Right renal cortex interstitium (tissue), 3 donors: Measurements from ENCODE around the gene RAPGEF4. TPM values are rescaled to one million over a fixed set of nuclear protein-coding genes. Genes with fewer than 3 reads are reported as not detected.
"Not testable (repeated sequence)": the region's sequence is repeated elsewhere in the genome, so short reads cannot be mapped to it uniquely, and the experiment has no call there.

Source experiments
- DNase-seq, 3 donors: peaks; one replicate each; pipeline ENCODE4 v3.0.0-alpha.2; 2013; ENCODE audit warnings: low read depth in 3 of 3, low spot score in 2 of 3
- polyA plus RNA-seq, 3 donors: library from polyadenylated mRNA; unstranded; fragments of 120-200 nt; gene quantifications; one replicate each; pipeline ENCODE4 v1.2.1, GENCODE V29; 2013; ENCODE audit not compliant: insufficient read length in 3 of 3

Gene RAPGEF4
- polyA plus RNA-seq, 3 donors = 11.0 to 11.2 (median 11.2) TPM

DNA sequence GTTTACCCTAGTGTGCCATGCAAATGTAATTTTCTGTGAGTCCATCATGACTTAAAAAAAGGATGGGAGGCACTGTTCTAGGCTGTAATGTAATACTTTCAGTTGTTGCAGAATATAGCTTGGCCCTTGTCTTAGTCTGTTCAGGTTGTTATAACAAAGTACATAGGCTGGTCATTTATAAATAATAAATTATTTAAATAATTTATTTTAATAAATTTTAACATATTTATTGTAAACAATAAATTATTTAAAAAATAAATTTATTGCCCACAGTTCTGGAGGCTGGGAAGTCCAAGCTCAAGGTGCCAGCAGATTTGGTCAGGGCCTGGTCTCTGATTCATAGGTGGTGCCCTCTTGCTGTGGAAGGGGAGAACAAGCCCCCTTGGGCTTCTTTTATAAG, 35.2 kb downstream of the RAPGEF4 start:
- no peak for DNase-seq

DNA sequence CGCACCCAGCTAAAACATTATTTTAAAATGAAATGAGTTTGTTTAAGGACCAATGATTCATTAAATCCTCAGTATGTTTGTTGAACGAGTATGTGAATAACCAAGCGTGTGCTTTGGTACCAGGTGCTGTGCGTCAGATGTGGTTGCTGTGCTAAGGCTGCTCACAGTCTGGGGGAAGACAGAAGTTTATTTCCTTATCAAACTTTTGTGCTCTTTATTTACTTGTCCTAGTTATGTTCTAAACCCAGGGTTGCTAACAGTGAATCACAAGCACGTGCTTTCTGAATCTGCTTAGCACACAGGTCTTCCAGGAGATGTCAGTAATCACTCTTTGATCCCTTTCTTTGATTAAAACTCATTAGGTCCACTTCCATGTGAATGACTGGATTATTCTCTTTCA, 37.0 kb downstream of the RAPGEF4 start:
- DNase-seq = no peak

DNA sequence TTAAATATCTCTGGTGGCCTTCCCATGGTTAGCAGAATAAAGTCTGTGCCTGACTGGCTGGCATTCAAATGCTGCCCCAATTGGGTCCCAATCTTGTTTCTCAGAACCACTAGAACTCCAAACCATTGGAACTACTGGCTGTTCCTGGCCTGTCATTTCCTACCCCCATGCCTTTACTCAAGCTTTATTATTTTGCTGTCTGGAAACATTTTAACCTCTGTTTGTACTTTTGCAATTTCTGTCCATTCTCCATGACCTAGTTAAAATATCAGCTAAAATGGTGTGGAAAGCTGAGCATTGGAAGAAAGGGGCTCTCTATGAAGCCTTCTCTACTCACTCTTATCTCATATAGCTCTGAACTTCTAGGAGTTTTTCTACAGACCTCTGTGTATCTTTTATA, 38.7 kb downstream of the RAPGEF4 start:
- no peak for DNase-seq

DNA sequence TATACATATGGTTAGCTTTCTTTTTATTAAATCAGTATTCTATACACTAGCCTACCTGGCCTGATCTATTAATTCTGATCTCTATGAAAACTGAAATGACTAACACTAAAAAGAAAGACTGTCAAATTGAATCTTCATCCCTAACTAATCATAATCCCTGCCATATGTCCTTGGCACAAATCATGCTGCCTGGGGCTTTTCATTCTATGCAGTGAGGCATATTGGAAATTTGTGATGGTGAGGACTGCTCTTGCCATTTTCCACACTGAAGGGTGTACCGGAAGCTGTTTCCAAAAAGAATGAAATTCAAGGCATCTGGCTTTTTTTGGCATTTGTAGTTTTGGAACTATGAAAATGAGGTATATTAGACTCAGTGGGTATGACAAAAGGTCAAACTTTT, 39.7 kb downstream of the RAPGEF4 start:
- DNase-seq = no peak

DNA sequence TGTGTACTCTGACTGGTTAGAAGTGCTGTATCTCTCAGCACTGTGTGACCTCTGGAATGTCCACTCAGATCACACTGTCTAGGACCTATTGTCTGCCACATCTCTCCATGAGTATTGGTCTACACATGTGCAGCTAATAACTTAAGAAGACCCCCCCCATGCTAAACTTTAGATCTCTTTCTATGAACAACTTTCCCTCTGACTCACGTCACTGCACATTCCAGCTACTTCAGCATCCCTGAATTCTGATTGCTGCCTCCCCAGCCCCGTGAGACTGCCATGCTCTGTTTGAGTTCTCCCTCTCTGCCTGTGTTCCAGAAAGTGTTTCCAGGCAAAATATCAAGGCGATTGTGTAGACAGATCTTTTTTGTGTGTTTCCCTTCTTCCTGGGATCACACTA, 41.8 kb downstream of the RAPGEF4 start:
- no peak for DNase-seq

DNA sequence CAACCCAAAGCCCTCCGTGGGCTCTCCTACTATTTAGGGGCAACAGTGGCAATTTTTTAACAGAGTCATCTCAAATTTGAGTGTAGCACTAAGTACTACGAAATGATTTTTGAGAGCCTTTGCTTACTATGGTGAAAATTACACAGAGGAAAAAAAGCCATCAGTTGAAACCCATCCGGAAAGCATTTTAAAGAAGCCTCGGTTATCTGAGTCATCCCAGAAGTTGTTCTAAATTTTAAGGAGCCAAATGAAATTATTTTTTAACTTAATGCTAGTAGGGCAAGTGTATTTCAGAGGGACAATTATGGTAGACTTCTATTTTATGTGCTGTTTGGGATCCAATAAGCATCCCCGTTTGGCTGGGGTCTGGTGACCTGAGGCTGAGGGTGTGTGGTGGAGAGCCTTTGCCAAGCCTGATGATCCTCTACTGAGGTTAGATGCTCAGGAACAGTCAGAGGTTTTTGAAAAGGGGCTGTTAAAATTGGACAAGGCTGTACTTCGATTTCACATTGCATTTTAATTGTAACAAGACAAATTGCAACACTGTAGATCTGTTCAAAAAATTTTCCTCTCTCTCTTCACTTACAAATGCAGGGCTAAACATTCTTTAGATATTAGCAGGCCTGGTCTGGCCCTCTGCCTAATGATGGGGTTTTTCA, 47.0 kb downstream of the RAPGEF4 start:
- DNase-seq = no peak

DNA sequence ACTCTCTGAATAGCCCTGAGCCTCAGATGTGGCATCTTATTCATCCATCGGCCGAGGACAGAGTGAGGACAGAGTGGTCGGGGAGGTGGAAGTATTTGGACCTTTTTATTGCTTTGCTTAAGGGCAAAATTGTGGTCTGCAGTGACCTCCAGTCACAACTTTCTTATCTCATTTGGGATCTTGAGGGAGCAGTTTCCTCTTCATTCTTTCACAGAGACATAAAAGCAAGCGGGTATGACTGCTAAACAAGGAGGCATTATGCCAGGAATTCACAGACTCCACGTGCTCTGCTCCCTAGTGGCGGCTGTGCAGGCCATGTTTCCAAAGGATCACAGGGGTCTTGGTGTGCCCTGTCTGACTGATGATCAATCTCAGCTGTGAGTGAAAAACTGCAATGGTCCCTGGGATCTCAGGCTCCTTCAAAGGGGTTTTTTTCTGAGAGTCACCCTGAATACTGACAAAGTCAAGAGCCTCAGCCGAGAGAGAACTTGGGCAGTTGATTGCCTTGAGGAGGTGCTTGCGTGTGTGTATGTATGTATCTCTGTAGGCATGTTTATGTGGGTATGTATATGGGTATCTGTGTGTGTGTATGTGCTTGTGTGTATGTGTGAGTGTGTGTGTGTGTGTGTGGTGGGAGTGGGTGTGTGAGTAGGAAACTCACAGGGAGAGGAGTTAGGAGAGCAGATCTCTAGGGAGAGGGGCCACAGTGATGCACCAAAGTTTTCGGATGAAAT, 47.7 kb downstream of the RAPGEF4 start:
- DNase-seq = peak in 1 of 3 donors; percentile 8

DNA sequence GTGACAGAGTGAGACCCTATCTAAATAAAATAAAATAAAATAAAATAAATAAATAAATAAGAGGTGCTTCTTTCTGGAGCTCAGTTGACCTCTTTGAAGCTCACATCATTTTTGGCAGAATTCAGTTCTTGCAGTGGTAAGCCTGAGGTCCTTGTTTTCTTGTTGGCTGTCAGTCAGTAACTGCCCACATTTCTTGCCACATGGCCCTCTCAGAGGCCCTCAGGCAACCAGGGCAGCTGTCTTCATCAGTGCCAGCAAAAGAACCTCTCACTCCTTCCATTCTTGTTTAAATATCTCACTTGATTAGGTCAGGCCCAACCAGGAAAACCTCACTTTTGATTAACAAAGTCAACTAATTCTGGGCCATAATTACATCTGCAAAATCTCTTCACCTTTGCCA, 53.2 kb downstream of the RAPGEF4 start:
- DNase-seq = no peak

DNA sequence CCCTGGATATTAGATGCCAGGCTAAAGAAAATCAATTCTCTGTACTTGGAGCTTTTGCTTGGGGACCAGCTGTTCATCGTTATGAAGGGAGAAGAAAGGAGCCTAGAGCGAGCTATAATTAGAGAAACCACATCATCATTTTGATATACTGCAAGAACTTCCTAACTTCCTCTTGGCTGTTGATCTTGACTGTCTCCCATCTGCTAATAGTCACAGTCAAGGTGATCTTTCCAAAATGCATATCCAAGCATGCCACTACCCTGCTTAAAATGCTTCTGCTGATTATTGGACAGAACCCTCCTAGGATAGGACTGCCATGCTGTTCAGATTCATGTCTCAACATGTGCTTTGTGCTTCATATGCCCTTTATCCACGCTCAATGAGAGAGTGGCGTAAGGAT, 54.8 kb downstream of the RAPGEF4 start:
- no peak for DNase-seq

DNA sequence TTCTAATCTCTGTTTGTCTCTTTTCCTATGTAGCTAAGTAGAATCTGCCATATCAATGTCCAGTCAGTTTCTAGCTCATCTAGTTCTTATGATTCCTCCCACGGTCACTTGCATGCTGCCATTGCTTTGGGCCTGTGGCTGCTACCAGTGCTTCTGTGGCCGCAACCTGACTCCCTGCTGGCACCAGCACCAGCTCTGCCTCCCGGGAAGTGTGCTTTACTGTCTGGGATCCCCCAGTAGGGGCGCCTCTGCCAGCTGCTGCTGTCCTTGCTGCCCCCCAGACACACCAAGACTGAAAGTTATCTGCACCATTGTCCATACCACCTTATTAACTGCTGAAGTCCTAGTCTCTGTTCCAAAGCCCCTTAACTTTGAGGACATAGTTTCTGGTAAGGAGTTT, 56.3 kb downstream of the RAPGEF4 start:
- DNase-seq = no peak

DNA sequence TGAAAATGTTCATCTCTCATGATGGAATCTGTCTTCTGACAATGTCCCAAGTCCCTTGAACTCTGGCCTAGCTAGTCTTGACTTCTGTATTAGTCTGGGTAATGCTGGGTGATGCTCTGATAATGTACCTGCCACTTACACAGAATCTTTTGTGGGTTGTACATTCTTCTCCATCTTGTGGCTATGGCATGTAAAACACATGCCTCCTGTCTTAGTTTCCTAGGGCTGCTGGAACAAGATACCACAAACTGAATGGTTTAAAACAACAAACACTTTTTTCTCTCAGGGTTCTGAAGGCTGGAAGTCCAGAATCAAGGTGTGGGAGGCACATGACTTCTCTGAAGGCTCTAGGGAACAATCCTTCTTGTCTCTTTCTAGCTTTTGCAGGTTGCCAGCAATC, 57.1 kb downstream of the RAPGEF4 start:
- DNase-seq = no peak

DNA sequence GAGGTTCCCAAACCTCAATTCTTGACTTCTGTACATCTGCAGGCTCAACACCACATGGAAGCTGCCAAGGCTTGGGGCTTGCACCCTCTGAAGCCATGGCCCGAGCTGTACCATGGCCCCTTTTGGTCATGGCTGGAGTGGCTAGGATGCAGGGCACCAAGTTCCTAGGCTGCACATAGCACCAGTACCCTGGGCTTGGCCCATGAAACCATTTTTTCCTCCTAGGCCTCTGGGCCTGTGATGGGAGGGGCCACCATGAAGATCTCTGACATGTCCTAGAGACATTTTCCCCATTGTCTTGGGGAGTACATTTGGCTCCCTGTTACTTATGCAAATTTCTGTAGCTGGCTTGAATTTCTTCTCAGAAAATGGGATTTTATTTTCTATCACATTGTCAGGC, 67.7 kb downstream of the RAPGEF4 start:
- DNase-seq = not testable (repeated sequence)

DNA sequence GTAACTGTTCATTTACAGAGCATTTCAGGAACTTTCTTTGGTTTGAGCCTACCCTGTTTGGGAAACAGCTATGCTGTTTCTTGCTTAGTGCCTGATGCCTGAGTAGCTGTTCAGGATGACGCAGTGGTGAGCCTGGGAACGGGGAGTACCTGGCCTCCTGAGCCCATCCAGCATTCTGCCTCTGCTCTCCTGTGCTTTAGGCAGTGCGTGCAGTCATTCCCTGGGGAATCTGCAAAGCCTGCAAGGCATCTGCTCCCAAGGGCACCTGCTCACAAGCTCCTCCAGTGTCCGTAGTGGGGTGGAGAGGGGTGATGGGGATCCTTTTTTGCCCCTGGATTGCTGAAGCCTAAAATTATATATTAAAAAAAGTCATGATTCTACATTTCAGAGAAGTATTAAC, 68.8 kb downstream of the RAPGEF4 start:
- no peak for DNase-seq

DNA sequence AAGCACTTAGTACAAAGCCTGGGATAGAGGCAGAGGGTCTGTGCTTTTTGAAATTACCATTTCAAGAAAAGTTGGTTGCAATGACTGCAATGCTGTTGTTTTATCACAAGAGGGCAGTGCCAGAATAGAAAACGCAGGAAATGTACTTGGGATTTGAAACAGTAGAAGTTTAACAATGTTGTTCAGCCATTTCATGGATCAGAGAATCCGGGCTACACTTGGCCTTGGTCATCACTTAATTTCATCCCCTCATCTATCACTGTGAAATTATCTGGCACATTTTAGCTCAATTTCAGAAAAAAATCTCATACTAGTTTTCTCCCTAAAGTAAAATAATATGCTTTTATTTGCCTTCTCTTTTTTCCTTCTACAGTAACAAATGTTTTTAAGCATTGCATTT, 70.8 kb downstream of the RAPGEF4 start:
- DNase-seq = peak in 2 of 3 donors; percentile 48 to 52

DNA sequence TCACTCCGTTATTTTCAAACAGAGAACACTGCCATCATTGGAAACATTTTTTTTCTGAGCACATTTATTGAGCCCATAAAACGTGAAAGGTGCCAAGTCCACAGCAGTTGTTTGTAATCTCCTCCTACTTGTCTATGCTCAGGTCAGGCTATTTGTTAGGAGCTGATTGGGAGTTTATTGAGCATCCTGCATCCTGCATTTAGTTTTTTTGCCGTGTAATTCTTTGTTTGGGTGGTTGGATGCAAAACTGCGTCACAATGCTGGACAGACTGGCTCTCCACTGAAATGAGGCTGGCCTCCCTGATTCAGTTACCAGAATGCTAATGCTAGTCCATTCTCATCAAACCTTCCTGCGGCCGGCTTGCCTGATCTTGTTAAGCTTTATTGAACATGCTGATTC, 71.4 kb downstream of the RAPGEF4 start:
- no peak for DNase-seq

DNA sequence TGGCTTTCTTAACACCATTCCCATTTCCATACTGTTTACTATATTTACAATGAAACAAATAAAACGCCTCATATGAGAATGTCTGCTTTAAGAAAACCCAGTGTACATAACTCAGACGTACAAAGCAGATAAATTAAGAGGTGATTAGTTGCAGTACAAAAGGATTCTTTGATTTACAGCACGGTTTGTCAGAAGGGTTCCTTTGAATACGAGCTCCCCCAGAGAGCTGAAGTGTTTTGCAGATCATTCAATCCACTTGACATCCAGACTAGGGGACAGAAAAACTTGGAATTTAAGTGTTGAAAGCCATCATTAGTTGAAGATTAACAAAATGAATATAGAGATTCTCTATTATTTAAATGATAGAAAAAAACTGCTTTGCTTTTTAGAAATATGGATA, 72.5 kb downstream of the RAPGEF4 start:
- no peak for DNase-seq

DNA sequence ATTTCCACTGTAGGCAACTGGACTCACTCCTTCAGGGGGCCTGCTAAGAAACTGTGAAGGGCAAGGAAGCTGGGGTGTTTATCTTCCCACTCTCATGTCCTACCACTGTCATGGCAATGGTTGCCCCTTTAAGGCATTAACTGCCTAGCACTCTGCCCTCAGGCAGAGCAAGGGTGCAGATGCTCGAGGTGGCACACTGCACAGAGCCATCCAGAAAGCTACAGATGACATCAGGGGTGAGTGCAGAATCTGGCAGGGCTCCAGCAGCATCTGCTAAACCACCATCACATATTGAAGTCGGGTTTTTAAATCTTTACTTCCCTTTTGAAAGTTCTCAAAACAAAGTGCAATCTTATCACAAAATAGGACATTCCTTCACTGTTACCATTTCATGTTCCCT, 75.4 kb downstream of the RAPGEF4 start:
- no peak for DNase-seq

DNA sequence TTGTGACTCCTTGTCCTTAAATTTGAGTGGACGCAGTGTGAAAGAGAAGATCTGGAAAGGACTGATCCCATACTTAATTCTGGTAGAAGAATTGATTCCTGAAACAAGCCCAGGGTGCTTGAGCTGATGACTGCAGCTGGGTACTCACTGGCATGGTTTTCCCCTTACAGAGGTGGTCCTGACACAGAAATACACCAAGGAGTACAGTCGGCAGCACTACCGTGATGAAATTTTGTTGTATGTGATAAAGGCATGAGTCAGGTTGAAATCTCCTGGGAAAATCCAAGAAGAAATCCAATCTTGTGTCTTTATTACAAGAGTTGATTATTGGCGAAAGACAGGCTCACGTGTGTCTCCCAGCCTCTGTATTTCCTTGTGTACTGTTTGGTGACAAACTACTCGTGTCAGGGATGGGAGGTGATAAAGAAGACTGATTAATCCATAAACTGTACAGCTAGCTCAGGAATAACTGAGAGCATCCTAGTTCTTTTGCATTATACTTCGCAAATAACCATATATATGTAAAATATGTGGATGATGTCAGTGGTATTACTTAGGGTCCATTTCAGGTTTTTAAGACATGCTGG, 76.6 kb downstream of the RAPGEF4 start:
- DNase-seq = no peak

DNA sequence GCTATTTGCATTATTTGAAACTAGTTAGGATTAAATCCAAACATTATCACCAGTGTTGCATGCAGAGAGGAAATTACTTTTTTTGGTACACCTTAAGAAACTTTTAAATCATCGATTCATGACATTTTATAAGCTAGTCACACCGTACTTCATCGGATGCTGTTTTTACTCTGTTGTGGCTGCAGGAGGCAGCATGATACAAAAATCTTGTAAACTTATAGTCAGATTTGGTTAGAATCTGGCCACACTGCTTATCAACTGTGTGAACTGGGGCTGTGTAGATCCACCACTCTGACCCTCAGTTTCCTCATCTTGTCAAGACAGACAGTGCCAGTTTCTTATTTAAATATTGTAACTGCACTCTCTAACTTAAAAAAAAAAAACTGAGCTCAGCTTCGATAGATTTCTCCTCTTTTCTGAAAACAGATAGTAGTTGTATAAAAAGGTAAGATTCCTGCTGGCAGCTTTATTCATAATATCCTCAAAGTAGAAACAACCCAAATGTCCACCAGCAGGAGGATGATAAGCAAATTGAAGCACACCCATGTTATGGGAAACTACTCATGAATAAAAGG, 77.8 kb downstream of the RAPGEF4 start:
- DNase-seq = no peak

DNA sequence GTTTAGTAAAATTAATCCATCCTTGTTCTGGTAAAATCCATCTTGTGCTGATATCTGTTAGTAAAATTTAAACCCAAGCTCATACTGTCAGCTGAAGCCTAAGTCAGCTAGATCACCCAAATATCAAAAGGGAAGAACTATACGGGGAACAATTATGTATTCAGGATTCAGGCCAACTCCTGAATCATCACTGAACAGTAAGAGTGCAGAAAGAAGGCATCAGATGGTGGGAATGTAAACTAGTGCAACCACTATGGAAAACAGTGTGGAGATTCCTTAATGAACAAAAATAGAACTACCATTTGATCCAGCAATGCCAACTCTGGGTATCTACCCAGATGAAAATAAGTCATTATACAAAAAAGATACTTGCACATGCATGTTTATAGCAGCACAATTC, 81.8 kb downstream of the RAPGEF4 start:
- no peak for DNase-seq

DNA sequence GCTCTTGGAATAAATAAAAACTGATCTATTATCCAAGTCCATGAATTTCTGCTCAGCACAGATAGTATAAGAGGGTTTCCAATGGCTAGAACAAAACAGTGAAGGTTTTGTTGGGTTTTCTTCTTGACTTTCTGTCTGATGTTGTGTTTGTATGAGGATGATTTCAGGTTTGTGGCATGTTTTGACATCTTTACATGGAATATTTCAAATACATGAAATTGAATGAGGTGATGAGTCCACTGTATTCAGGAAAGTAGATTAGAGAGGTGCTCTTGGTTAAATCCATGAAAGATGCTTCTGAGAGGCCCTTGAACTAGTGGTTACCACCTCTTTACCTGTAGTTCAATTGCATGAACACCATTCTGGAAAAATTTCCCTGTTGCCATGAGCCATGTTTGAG, 84.3 kb downstream of the RAPGEF4 start:
- DNase-seq = no peak
